GM21381 (cell line): ENCODE data around the gene PCLO.

Experiments used
- ATAC-seq: cut with Tn5 transposase; IDR thresholded peaks from one replicate; pipeline ENCODE4 v1.9.1; 2021; ENCODE audit warnings: mild to moderate bottlenecking, moderate library complexity; ENCODE audit not compliant: unreplicated experiment

PCLO gene

DNA sequence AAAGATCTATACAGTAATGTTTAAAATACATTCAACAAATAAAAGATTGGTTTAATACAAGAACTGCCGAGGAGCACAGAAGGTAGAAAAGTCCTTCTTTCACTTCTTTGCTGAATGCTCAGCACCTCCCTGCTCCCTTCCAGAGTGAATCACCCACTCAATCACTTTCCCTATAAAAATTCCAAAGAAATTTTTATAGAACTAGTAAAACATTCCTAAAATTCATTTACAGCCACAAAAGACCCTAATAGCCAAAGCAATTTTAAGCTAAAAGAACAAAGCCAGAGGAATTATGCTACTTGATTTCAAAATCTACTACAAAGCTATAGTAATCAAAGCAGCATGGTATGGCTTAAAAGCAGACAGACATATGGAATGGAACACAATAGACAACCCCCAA lies 320.9 kb downstream of the PCLO start:
- no peak for ATAC-seq

DNA sequence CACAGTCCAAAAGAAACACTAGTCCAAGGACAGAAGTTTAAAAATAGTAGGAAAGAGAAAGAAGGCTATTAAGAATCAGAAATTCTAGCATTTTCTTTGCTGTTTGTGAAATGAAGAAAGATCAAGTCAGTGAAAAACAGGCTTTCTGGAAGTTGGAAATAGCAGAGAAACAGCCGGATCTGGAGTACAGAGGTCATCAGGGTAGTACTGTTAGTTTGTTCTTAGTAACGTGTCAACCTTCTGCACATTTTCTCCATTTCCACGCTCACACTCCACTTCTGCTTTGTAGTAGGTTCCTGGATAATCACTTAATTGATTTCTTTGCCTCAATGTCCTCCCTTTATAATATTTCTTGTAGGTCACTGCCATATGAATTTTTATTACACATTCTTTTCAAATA lies 322.6 kb downstream of the PCLO start:
- ATAC-seq, result no peak

DNA sequence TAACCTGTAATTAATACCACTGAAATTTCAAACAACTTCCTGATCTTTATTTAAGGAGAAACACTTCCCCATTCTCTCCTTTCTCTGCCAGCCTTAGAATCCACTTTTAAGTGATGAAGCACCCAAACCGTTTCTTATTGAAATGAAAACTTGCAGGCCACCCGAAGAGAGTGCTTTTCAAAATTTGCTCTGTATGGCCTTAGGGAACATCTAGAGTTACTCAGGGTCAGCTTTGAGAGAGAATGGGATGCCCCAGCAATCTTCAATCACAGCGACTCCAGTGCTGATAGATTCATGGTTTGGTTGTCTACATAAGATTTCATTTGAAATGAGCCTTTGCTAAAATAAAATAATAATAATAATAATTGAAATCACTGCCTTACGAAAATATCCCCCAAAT lies 323.1 kb downstream of the PCLO start:
- ATAC-seq, result no peak

DNA sequence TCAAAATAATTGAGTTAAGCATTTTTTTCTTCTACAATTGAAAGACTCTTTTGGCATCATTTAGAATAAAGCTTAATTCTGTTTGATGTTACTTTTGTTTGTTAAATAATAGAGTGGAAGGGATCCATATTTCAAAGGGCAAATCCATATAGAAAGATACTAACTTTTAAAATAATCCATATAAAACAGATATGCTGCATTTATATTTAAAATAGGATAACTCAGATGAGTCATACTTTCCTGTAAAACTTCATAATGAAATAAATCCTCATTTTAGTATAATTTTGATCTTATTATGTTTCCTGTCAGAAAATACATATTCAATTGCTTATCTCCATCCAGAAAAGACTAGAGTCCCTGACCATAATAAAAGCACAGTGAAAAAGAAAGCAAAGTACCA lies 323.6 kb downstream of the PCLO start:
- ATAC-seq, result no peak

DNA sequence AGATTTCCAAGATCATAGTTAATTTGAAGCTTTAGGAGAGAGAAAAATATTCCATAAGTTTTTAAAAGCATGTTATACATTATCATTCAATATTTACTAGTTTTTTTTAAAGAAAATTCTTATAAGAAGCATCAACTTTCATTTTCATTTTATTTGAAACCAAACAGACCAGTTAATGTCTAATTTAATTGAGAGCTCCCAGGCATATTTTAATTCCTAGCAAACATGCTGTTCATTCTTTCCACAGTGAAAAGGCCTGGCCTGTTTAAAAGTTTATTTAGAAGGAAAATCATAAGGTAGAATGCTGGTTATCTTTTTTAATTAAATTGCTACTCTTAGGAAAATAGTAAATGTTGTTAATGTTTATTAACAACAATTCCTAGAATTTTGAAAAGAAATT lies 324.4 kb downstream of the PCLO start:
- ATAC-seq, result no peak

DNA sequence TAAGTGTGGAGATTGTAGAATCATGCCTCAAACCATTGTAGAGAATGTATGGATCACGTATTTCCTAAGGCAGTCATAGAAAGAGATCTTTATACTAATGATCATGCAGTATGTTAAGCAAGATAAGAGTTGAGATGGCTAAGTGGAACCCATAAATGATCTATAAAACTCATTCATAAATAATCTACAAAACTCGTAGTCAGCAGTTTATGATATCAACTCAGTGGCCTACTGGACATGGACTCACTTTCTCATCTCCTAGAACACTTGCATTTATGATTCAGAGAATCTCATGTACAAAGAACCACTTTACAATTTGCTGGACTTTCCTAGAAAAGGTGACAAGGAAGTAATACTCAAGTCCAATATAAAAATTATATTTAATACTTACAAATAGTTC lies 339.6 kb downstream of the PCLO start:
- ATAC-seq, result no peak

DNA sequence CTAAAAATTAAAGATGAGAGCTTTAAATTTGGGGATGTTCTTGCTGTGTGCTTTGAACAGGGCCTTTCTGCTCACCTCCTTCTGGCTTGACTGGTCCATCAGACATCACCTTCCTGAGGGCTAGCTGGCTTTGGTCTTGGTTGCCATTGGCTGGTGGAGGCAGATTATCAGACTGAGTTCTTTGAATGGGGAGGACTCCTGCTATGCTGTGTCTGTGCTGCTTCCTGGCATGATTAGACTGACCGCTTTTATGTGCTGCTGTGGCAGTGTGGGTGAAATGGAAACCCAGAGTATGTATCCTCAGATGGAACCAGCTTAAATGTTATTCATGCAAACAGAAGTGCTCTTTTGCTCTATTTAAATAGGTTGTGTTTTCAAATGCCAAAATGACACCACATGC lies 341.6 kb downstream of the PCLO start:
- ATAC-seq, result no peak

DNA sequence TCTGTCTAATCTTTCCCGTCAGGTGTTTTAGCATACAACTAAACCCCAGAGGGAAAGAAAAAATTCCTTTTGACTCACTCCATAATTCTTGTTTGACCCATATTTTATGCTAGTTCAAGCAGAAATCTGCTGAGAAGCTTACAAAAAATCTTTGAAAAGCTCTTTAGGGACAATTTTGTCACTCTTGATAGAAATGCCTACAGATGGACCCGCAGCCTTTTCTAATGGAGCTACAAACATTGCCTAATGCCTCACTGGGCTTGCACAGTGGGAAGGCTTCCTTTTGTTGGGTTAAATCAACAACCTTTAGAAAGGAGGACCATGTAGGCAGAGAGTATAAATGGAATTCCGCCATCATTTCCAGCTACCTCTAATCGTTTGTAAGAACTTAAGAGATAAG lies 344.5 kb downstream of the PCLO start:
- ATAC-seq, result no peak

DNA sequence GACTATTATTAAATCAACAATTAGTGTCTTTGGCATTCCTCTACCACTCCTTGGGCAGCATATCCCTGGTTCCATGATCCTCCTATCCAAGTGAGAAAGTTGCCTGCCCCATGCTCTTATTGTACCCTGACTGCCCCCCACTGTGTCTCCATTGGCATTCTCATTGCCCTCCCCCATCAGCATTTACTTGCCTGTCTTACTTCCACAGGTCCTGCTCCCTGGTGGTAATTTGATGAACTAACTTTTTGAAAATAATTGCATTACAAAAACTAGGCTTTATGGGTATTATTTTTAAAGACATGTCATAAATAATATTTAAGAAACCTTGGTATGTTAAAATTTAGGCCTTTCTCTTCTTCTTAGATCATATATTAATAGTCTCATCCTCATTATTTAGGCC lies 346.4 kb downstream of the PCLO start:
- ATAC-seq, result no peak

DNA sequence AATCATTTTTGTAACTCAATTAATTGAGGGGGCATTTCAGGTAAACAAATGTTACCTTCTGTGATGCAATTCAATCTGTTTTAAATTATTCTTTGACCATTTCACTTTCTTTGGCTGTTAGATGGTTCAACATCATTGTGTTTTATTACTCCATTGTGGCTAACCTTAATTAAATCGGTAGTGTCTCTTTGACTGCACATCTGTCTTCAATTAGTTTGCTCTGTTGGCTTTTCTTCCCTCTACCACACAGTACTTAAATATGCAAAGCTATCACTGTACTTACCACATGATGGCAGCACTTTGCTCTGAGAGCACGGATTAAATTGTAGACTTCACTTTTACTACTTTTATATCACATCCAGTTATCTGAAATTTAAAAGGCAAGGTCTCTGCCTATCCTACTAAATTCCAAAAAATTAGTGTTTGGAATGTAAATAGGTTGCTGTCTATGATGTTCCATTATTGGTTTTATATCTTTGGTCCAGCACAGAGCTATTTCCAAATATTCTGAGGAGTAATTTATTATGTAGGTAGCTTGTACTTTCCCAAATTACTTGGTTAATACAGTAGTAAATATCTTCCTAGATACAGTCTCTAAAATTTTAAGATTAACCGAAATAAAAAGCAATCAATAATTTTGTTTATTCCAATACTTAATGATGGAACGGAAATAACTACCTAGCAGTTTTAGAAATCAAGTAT lies 352.0 kb downstream of the PCLO start:
- ATAC-seq, result no peak

DNA sequence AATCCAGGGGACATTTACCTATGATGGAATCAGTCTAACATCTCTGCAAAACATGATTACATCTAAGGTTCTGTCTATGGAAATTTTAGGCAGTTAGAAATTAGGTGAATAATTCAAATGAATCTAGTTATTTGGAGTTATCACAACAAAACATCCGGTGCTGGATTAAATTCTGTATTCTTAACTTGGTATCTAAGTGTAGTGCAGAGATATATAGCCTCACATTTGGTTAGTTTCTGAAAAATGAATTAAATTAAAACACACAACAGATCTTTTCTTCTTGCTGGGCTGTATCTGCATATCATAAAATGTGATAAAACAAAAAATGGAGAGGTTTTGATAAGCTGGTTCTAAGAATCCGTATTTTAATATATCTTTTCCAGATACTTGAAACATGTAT lies 354.1 kb downstream of the PCLO start:
- no peak for ATAC-seq

DNA sequence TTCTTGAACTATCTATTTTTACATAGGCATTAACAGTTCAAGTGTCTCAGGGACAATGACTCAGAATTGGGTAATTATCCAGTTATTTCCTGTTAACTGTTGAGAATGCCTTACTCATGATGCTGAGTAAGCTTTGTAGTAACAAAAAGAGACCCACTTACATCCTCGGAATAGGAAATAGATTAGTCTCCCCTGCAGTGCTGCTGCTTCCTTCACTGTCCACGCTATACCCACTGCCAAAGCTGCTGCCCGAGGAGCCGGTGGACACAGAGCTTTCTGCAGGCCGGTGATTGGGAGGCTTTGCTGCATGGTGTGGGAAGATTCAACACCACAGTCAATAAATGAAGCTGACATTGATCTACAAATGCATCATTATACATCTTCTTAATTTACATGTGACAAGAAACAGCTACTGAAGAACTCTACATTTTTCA lies 357.1 kb downstream of the PCLO start:
- no peak for ATAC-seq

DNA sequence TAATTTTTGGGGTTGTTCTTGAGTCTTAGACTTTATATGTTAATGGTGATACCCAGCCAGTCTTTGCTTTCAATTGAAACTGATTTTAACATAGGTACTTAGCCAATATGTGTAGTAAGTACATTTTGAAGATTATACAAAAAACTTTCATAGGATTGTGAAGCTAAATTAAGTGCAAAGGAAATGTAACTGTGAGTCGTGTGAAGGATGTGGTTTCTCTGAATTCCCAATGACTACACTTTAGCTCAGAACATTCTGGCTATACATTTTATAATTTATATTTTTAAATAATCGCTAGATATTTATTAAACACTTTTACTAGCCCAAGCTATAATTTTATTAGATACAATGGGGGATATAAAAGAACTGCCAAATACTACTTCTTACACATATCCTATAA lies 359.3 kb downstream of the PCLO start:
- no peak for ATAC-seq

DNA sequence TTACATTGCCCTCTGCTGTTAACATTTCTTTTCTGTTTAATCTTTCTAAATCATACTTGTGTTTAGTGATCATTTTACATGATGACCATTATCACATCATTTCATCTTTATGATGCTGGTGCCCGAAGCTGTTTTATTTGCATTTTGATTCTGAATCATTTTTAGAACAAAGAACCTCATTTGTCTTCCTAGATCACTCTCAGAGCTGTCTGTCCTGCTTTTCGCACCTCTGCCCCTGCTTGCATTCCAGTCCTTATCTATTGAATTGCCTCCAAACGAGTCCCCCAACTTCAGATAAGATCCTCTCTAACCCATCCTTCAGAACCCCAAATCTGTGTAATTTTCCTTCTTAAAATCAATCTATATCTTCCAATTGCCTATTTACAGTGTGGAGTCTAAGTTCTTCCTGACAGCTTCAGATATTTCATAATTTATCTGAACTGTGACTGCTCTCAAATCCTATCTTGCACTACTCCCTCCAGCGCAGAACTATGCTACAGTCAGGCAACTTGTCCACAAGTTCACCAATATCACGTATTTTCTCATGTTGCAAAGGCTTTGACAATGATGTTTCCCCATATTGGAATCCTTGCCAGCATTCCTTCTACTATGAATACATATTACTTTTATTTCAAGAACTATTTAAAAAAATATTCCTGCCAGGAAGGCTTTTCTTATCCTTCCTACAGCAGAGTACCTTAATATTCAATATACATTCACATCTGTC lies 372.6 kb downstream of the PCLO start:
- no peak for ATAC-seq

DNA sequence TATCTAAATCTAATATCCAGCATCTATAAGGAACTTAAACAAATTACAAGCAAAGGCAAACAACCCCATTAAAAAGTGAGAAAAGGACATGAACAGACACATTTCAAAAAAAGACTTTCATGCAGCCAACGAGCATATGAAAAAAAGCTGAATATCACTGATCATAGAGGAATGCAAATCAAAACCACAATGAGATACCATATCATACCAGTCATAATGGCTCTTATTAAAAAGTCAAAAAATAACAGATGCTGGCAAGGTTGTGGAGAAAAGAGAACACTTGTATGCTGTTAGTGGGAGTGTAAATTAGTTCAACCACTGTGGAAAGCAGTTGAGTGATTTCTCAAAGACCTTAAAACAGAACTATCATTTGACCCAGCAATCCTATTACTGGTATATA lies 384.7 kb downstream of the PCLO start:
- ATAC-seq, result no peak

DNA sequence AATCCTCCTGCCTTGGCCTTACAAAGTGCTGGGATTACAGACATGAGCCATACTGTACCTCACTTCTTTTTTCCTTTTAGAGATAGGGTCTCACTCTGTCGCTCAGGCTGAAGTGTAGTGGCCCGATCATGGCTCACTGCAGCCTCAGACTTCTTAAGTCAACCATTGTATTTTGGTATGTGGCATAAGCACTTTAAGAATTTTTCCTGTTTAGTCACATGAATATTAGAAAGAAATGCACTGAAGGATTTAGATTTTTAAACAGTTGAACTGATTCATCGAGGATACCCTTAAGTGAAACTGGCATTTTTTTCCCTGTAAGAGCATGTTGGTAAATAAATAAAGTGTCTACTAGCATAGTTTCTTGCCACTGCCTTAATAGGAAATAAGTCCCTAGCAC lies 399.8 kb downstream of the PCLO start:
- no peak for ATAC-seq

DNA sequence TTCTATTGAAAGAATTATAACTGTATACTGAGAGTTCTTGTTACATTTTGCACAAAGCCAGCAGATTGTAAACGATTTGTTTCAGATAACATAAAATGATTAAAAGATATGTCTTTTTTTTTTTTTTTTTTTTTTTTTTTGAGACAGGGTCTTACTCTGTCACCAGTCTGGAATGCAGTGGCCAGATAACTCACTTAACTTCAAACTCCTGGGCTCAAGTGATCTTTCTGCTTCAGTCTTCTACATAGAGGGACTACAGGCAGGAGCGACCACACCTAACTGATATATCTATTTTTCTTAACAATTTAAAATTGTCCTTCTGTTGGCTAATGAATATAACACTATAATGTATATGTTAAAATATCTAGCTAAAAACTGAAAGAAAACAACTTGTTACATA lies 401.9 kb downstream of the PCLO start:
- no peak for ATAC-seq

DNA sequence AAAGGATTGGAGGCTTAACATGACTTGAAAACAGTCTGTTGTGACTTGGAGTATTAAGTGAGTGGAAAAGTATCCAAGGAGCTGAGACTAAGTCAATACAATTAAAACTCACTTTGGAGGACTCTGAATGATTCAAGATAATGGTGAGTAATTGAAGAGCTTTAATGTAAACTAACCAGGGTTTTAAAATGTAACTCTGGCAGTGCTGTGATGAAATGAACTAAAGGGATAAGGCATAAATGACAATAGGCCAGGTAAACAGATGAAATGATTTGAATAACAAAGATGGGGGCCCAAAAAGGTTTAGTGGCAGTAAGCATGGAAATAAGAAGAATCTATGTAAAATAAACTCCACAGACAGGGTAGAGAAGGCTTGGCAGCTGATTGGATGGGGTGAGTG lies 402.6 kb downstream of the PCLO start:
- ATAC-seq, result no peak

DNA sequence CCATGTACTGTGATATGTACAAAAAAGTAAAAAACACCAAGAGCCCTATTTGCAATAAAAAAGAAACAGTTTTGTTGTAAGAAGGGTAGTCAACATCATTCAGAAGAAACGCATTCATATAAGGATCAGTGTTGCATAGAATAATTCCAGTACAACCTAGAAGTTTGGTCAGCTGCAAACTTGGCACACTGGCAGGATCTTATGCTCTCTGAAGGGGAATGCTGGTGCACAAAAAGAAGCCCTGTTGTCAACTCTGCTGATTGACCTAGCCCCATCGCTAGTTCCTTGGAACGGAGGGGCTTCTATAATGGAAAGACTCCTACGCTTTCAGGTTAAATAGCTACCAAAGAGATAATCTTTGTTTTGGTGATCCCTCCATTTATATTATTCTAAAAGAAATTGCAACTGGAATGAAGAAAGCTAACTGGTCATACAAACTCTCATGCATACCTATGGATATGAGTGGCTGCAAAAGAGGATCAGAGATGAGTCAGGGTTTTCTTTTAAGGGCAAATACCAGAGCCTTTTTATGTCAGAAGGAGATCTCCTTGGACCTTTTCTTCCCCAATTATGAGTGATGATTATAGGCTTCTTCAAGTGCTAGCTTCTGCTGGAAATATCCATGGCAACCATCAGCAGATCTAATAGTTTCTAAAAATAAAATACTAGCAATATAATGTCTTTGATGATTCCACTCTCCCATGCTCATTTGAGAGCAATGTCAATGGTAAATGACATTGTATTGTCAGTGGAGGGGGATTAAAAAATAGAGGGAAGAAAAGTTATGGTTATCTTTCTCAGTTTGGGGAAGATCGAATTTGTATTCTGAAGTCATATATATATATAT lies 406.8 kb downstream of the PCLO start:
- no peak for ATAC-seq

DNA sequence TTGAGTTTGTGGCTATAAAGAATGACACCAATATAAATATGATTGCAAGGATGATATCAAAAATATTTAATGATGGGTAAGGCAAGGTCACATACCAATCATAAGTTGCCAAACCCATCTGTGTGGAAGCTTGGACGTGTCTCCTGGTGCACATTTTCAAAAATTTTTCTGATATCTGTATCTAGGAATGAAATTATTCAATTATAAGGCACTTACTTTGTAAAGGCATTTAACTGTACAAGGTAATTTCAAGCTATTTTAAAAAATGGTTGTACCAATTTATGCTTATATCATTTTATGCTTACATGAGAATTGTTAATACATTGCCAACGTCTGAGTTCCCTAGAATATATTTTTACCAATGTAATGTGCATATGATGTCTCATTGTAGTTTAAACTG lies 412.7 kb downstream of the PCLO start:
- ATAC-seq, result no peak

DNA sequence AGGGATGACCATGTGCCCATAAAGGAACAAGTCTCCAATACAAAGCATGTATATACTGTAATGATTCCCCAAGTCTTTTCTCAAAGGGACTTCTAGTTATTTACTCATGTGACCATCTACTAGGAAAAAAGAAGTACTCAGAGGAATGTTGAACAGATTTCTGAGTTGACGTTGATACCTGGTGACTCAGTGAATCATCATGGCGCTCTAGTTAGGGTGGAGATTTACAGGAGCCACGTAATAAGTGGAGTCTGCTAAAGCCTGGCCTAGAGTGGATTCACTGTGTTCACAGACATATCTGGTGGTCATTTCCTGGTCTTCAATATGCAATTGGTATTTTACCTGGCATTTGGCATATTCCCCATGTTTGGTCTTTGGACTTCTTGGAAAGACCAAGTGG lies 416.9 kb downstream of the PCLO start:
- no peak for ATAC-seq

DNA sequence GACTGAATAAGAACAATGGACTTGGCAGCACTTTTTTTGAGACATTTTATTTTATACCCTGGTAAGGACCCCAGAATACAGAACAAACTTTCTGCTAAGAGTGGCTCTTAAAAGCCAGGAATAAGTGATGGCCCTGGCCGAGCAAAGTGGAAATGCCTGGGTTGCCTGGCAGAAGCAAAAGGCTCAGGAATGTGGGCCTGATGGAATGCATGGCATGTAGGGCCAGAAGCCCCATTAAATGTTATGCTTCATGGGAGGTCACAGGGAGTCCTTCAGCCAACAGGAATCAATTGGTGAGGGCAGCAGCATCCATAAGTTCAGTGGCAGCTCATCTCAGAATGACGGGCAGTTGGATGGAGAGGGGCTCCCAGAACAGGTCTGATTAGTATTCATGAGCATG lies 417.6 kb downstream of the PCLO start:
- no peak for ATAC-seq
